Measurements from ENCODE around the gene ANO10. TPM values are rescaled to one million over a fixed set of nuclear protein-coding genes. Genes with fewer than 3 reads are reported as not detected.

The ANO10 gene
- total RNA-seq, 1 donor, result 54.0 TPM

- TF ChIP-seq, protein P1, sequence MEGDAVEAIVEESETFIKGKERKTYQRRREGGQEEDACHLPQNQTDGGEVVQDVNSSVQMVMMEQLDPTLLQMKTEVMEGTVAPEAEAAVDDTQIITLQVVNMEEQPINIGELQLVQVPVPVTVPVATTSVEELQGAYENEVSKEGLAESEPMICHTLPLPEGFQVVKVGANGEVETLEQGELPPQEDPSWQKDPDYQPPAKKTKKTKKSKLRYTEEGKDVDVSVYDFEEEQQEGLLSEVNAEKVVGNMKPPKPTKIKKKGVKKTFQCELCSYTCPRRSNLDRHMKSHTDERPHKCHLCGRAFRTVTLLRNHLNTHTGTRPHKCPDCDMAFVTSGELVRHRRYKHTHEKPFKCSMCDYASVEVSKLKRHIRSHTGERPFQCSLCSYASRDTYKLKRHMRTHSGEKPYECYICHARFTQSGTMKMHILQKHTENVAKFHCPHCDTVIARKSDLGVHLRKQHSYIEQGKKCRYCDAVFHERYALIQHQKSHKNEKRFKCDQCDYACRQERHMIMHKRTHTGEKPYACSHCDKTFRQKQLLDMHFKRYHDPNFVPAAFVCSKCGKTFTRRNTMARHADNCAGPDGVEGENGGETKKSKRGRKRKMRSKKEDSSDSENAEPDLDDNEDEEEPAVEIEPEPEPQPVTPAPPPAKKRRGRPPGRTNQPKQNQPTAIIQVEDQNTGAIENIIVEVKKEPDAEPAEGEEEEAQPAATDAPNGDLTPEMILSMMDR (IDR thresholded peaks at IDR 0.05; ENCODE audit: insufficient read depth, low read depth, low read length), result no peak
- no peak for DNase-seq (ENCODE audit: low read depth)
- no peak overlapping the region for H3K4me3 ChIP-seq (ENCODE audit: low read depth, low read length)
Measured at GRCh38 chr3:43399034-43399433, 222.8 kb downstream of the ANO10 start.

GRCh38 chr3:43394041-43394554, 227.7 kb downstream of the ANO10 start:
- peak; percentile 69 for DNase-seq (ENCODE audit: low read depth)
- no peak overlapping the region for H3K4me3 ChIP-seq (ENCODE audit: low read depth, low read length)
- TF ChIP-seq, protein P1 (IDR thresholded peaks at IDR 0.05; ENCODE audit: insufficient read depth, low read depth, low read length), result no peak

DNA sequence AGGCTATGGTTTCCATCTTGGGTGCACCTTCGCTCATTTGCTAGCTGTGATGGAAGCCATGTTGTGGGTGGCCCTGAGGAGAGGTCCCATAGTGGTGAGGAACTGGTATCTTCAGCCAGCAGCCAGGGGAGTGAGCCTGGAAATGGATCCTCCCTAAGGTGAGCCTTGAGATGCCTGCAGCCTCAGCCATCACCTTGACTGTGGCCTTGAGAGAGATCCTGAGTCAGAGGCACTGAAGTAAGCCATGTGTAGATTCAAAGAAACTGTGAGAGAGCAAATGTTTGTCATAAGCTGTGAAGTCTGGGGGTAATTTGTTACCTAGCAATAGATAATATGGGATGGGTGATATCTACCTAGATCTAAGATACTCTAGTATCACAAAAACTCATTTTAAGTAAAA, 230.2 kb downstream of the ANO10 start:
- no peak for DNase-seq (ENCODE audit: low read depth)
- TF ChIP-seq, protein P1 (IDR thresholded peaks at IDR 0.05; ENCODE audit: insufficient read depth, low read depth, low read length), result no peak
- H3K4me3 ChIP-seq (ENCODE audit: low read depth, low read length), result no peak overlapping the region

- DNase-seq (ENCODE audit: low read depth), result no peak
- H3K4me3 ChIP-seq (ENCODE audit: low read depth, low read length), result no peak overlapping the region
- TF ChIP-seq, protein P1 (IDR thresholded peaks at IDR 0.05; ENCODE audit: insufficient read depth, low read depth, low read length), result no peak
Measured at GRCh38 chr3:43390255-43390588, 231.6 kb downstream of the ANO10 start.

- DNase-seq (ENCODE audit: low read depth), result peak; percentile 77
- H3K4me3 ChIP-seq (ENCODE audit: low read depth, low read length), result no peak overlapping the region
- TF ChIP-seq, protein P1 (IDR thresholded peaks at IDR 0.05; ENCODE audit: insufficient read depth, low read depth, low read length), result no peak
Measured at GRCh38 chr3:43389388-43390254, 232.2 kb downstream of the ANO10 start.

- peak; percentile 28 for DNase-seq (ENCODE audit: low read depth)
- TF ChIP-seq, protein P1 (IDR thresholded peaks at IDR 0.05; ENCODE audit: insufficient read depth, low read depth, low read length), result no peak
- H3K4me3 ChIP-seq (ENCODE audit: low read depth, low read length), result no peak overlapping the region
Measured at GRCh38 chr3:43388915-43389314, 232.9 kb downstream of the ANO10 start.
